Measurements from ENCODE around the gene GDPD4. TPM values are rescaled to one million over a fixed set of nuclear protein-coding genes. Genes with fewer than 3 reads are reported as not detected.

GDPD4 gene
- total RNA-seq, 1 donor from 2014 or later, result not detected

DNA sequence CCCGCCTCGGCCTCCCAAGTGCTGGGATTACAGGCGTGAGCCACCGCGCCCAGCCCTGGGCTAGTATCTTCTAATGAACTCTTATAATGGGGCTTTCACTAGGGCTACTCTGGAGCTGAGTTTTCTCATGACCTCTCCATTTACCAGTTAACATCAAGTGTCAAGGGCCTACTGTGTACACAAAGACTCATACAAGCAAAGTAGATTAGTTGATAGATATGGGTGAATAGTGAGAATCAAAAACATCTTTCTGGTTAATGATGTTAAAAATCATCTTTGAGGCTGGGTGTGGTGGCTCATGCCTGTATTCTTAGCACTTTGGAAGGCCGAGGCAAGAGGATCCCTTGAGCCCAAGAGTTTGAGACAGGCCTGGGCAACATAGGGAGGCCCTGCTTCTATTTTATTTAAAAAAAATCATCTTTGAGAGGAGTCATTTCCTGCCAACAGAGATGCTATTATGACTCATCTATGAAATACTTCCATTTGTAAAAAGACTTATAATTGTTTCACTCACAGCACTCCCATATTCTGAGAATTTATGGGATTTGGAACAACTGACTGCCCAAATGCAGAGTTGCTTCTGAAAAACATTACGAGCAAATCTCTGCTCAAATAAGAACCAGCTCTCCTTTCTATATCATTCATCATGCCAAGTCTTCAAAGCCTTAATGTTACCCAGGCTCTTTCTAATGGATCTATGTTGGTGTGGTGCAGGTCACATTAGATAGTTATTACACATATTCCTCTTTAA, 57.0 kb downstream of the GDPD4 start:
- Mint-ChIP-seq H3K9me3 (ENCODE audit: low read depth) (peaks cover 9% of the 10 kb centered on the region), H3K36me3 (ENCODE audit: insufficient read depth) (no peaks in the 10 kb centered on the region), H3K4me1 (ENCODE audit: low read depth) (peaks cover 11% of the 10 kb centered on the region), H3K4me3 (ENCODE audit: low read depth) (no peak overlapping the region), H3K27me3 (no peaks in the 10 kb centered on the region), H3K27ac (no peak overlapping the region)
- no peak for DNase-seq (ENCODE audit: low spot score, unreplicated experiment)
- TF ChIP-seq, protein P1, sequence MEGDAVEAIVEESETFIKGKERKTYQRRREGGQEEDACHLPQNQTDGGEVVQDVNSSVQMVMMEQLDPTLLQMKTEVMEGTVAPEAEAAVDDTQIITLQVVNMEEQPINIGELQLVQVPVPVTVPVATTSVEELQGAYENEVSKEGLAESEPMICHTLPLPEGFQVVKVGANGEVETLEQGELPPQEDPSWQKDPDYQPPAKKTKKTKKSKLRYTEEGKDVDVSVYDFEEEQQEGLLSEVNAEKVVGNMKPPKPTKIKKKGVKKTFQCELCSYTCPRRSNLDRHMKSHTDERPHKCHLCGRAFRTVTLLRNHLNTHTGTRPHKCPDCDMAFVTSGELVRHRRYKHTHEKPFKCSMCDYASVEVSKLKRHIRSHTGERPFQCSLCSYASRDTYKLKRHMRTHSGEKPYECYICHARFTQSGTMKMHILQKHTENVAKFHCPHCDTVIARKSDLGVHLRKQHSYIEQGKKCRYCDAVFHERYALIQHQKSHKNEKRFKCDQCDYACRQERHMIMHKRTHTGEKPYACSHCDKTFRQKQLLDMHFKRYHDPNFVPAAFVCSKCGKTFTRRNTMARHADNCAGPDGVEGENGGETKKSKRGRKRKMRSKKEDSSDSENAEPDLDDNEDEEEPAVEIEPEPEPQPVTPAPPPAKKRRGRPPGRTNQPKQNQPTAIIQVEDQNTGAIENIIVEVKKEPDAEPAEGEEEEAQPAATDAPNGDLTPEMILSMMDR (IDR thresholded peaks at IDR 0.05; ENCODE audit: unreplicated experiment), result no peak

DNA sequence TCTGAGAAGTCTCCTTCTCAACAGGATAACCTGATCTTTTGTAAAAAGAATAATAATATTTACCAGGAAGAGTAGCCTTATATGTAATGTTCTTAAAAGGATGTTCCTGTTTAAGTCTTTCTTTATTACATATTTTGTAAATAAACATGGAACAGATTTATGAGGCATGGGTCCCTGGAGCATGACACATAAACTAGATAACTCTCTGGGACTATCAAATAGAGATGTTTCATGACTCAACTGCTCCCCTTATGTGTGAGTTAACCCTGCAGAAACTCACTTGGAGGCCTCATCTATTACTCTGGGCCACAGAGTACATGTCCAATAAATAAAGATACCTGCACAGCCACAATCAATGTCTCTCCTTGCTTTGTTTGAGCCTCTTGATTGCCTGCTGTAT, 64.6 kb downstream of the GDPD4 start:
- no peak overlapping the region for H3K27ac Mint-ChIP-seq
- TF ChIP-seq, protein P1 (IDR thresholded peaks at IDR 0.05; ENCODE audit: unreplicated experiment), result no peak
- H3K27me3 Mint-ChIP-seq, result no peaks in the 10 kb centered on the region
- H3K9me3 Mint-ChIP-seq (ENCODE audit: low read depth), result peaks cover 9% of the 10 kb centered on the region
- H3K4me1 Mint-ChIP-seq (ENCODE audit: low read depth), result peaks cover 8% of the 10 kb centered on the region
- H3K36me3 Mint-ChIP-seq (ENCODE audit: insufficient read depth), result no peaks in the 10 kb centered on the region
- DNase-seq (ENCODE audit: low spot score, unreplicated experiment), result no peak
- no peak overlapping the region for H3K4me3 Mint-ChIP-seq (ENCODE audit: low read depth)

DNA sequence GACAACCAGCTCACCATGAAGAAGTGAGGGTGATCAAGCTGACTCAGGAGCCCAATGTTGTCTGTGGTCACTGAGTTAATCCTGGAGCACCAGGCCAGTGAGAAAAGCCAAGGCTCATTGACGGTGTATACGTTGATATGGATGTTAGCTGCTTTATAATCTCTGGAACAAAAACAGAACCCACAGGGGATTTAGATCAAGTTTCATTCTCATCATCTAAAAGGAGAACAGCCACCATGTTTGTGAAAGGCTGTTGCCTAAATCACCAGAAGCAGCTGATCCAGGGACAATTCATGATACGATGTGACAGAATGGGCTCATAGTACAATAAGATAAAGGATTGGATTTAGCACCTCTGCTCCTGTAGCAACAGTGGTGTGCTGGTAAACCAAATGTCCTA, 68.5 kb downstream of the GDPD4 start:
- no peaks in the 10 kb centered on the region for H3K36me3 Mint-ChIP-seq (ENCODE audit: insufficient read depth)
- no peaks in the 10 kb centered on the region for H3K9me3 Mint-ChIP-seq (ENCODE audit: low read depth)
- H3K27ac Mint-ChIP-seq, result no peak overlapping the region
- H3K27me3 Mint-ChIP-seq, result no peaks in the 10 kb centered on the region
- no peak for DNase-seq (ENCODE audit: low spot score, unreplicated experiment)
- H3K4me3 Mint-ChIP-seq (ENCODE audit: low read depth), result no peak overlapping the region
- TF ChIP-seq, protein P1 (IDR thresholded peaks at IDR 0.05; ENCODE audit: unreplicated experiment), result no peak
- H3K4me1 Mint-ChIP-seq (ENCODE audit: low read depth), result peaks cover 20% of the 10 kb centered on the region

DNA sequence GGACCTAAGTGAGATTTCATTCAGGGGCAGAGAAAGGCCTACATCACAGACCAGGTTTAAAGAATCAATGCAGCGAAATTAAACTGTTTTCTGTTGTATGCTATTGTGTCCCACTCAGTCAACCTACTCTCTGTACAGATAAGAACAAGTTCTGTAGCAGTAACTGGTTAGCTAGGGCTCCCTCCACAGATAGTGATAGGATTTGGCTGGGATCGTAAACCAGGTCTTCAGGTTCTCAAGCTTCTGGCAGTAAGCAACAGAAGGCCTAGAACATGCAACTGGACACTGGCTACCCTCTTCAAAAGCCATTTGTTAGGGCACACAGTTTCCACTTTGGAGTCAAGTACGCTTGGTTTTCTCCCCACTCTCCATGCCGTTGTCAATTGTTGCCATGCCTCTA, 69.2 kb downstream of the GDPD4 start:
- Mint-ChIP-seq H3K27ac (no peak overlapping the region), H3K27me3 (no peaks in the 10 kb centered on the region), H3K36me3 (ENCODE audit: insufficient read depth) (no peaks in the 10 kb centered on the region), H3K4me3 (ENCODE audit: low read depth) (no peak overlapping the region), H3K9me3 (ENCODE audit: low read depth) (no peaks in the 10 kb centered on the region), H3K4me1 (ENCODE audit: low read depth) (peaks cover 18% of the 10 kb centered on the region)
- TF ChIP-seq, protein P1 (IDR thresholded peaks at IDR 0.05; ENCODE audit: unreplicated experiment), result no peak
- DNase-seq (ENCODE audit: low spot score, unreplicated experiment), result no peak

DNA sequence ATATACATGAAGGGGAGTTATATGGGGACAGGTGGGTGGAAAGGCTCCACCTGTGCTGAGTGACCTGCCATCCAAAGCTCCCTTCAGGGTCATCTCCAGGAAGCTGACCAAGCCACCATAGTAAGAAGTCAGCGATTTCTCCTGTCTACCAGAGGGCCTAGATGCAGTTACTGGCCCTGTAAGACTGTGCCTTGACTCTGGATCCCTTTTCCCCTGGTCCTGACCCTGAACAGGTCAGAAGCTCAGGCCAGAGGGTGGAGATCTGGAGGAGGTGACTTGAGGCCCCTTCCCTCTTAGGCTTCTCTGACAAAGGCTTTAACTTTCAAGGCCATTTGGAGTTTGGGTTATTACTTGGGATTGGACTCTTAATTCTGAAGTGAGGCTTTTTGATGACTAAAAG, 69.7 kb downstream of the GDPD4 start:
- Mint-ChIP-seq H3K27ac (no peak overlapping the region), H3K4me1 (ENCODE audit: low read depth) (peaks cover 15% of the 10 kb centered on the region), H3K9me3 (ENCODE audit: low read depth) (no peaks in the 10 kb centered on the region), H3K27me3 (no peaks in the 10 kb centered on the region), H3K36me3 (ENCODE audit: insufficient read depth) (no peaks in the 10 kb centered on the region), H3K4me3 (ENCODE audit: low read depth) (no peak overlapping the region)
- TF ChIP-seq, protein P1 (IDR thresholded peaks at IDR 0.05; ENCODE audit: unreplicated experiment), result no peak
- no peak for DNase-seq (ENCODE audit: low spot score, unreplicated experiment)
